Measurements from ENCODE around the gene FAM120A. TPM values are rescaled to one million over a fixed set of nuclear protein-coding genes. Genes with fewer than 3 reads are reported as not detected.

FAM120A gene
- total RNA-seq, 1 experiment from 2014 or later: 89.6 TPM

GRCh38 chr9:93463638-93464248 is 12.3 kb downstream of the FAM120A start:
- ATAC-seq (no peak), DNase-seq (no peak)
- no peak overlapping the region for H3K4me3 ChIP-seq (ENCODE audit: low read length)
- H3F3A ChIP-seq (ENCODE audit: low read length, unreplicated experiment): no peaks in the 10 kb centered on the region
- no TSS peak for BruUV-seq (replicated peaks)
- peaks cover 32% of the 10 kb centered on the region for H3K4me1 ChIP-seq (ENCODE audit: insufficient read depth, low read length)
- no peak overlapping the region for H3K4me2 ChIP-seq (ENCODE audit: low read length)
- peaks cover 100% of the 10 kb centered on the region for H3K79me2 ChIP-seq (ENCODE audit: low read length)
- CTCF ChIA-PET: no interaction called here
- H2AFZ ChIP-seq (ENCODE audit: low read length): no peak overlapping the region
- TF ChIP-seq EZH2phosphoT487 (IDR thresholded peaks at IDR 0.05; ENCODE audit: borderline replicate concordance, low read length): no peak
- TF ChIP-seq EZH2 (IDR thresholded peaks at IDR 0.05; ENCODE audit: low read length, unreplicated experiment): no peak
- POLR2A ChIA-PET (ENCODE audit: unreplicated experiment): no interaction called here
- H3K27ac ChIP-seq (ENCODE audit: low read length): no peak overlapping the region
- H4K20me1 ChIP-seq (ENCODE audit: low read length): peaks cover 40% of the 10 kb centered on the region
- H3K9me2 ChIP-seq (replicated peaks; ENCODE audit: low read length): no peaks in the 10 kb centered on the region
- intact Hi-C loops (cut with micrococcal nuclease): no loop called here
- no peaks in the 10 kb centered on the region for H3K9me3 ChIP-seq (ENCODE audit: low read length)
- no peak overlapping the region for H3K9ac ChIP-seq (ENCODE audit: low read length)
- no peaks in the 10 kb centered on the region for H3K27me3 ChIP-seq (ENCODE audit: low read length)
- no peaks in the 10 kb centered on the region for H3K36me3 ChIP-seq (ENCODE audit: low read depth, low read length)

DNA sequence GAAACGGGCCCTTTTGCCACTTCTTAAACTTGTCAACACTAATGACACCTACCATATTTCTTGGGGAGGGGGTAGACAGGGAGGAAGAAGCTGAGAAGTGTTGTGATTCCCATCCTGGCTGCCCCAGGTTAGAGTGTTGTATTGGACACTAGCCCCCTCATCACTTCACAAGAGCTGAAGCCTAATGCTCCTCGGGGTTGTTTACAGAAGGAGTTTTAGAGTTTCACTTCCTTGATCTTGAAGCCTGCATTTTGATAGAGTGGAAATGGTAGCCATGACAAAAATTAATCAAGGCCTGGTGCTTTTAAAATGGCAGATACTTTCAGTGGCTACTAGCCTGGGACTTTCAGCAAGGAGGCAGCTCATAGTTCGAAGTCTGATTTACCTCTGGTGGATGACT is 12.9 kb downstream of the FAM120A start:
- peaks cover 26% of the 10 kb centered on the region for H3K4me1 ChIP-seq (ENCODE audit: insufficient read depth, low read length)
- H3K9me2 ChIP-seq (replicated peaks; ENCODE audit: low read length): no peaks in the 10 kb centered on the region
- no peak overlapping the region for H3K27ac ChIP-seq (ENCODE audit: low read length)
- POLR2A ChIA-PET (ENCODE audit: unreplicated experiment): no interaction called here
- no peaks in the 10 kb centered on the region for H3K27me3 ChIP-seq (ENCODE audit: low read length)
- H3K36me3 ChIP-seq (ENCODE audit: low read depth, low read length): no peaks in the 10 kb centered on the region
- intact Hi-C loops (cut with micrococcal nuclease): no loop called here
- H3K79me2 ChIP-seq (ENCODE audit: low read length): peaks cover 100% of the 10 kb centered on the region
- DNase-seq (no peak), ATAC-seq (no peak)
- no peaks in the 10 kb centered on the region for H3F3A ChIP-seq (ENCODE audit: low read length, unreplicated experiment)
- H3K4me2 ChIP-seq (ENCODE audit: low read length): no peak overlapping the region
- TF ChIP-seq EZH2phosphoT487 (IDR thresholded peaks at IDR 0.05; ENCODE audit: borderline replicate concordance, low read length) (no peak), EZH2 (IDR thresholded peaks at IDR 0.05; ENCODE audit: low read length, unreplicated experiment) (no peak), CTCF (conservative IDR thresholded peaks at IDR 0.05; ENCODE audit: low read depth, low read length) (no peak)
- H3K9ac ChIP-seq (ENCODE audit: low read length): no peak overlapping the region
- CTCF ChIA-PET: no interaction called here
- no peaks in the 10 kb centered on the region for H3K9me3 ChIP-seq (ENCODE audit: low read length)
- H4K20me1 ChIP-seq (ENCODE audit: low read length): peaks cover 39% of the 10 kb centered on the region
- no TSS peak for BruUV-seq (replicated peaks)
- no peak overlapping the region for H3K4me3 ChIP-seq (ENCODE audit: low read length)
- H2AFZ ChIP-seq (ENCODE audit: low read length): no peak overlapping the region

DNA sequence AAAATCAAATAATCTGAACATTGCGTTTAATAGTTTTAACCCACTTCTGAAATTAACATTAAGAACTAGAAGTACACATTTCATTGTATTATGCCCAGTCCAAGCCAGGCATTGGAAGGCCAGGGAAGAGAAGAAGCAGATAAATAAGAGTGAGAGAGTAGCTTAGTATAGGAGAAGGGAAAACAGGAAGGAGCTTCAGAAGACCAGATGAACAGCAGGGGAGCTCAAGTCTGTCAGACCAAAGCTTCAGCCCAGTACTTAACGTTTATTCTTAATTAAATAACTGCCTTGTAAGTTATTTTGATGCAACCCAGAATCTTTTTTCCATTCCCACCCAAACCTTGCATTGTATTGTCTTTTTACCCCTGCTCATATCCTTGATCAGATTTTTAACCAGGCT is 13.4 kb downstream of the FAM120A start:
- Histone ChIP-seq H3K9ac (ENCODE audit: low read length) (no peak overlapping the region), H3K9me3 (ENCODE audit: low read length) (no peaks in the 10 kb centered on the region), H3K4me3 (ENCODE audit: low read length) (no peak overlapping the region), H3K4me2 (ENCODE audit: low read length) (no peak overlapping the region), H3K27me3 (ENCODE audit: low read length) (no peaks in the 10 kb centered on the region), H3K9me2 (replicated peaks; ENCODE audit: low read length) (no peaks in the 10 kb centered on the region), H3K36me3 (ENCODE audit: low read depth, low read length) (no peaks in the 10 kb centered on the region), H3F3A (ENCODE audit: low read length, unreplicated experiment) (no peaks in the 10 kb centered on the region), H4K20me1 (ENCODE audit: low read length) (peaks cover 39% of the 10 kb centered on the region), H3K4me1 (ENCODE audit: insufficient read depth, low read length) (peaks cover 25% of the 10 kb centered on the region), H2AFZ (ENCODE audit: low read length) (no peak overlapping the region), H3K79me2 (ENCODE audit: low read length) (peaks cover 100% of the 10 kb centered on the region), H3K27ac (ENCODE audit: low read length) (no peak overlapping the region)
- TF ChIP-seq CTCF (conservative IDR thresholded peaks at IDR 0.05; ENCODE audit: low read depth, low read length) (no peak), EZH2 (IDR thresholded peaks at IDR 0.05; ENCODE audit: low read length, unreplicated experiment) (no peak), EZH2phosphoT487 (IDR thresholded peaks at IDR 0.05; ENCODE audit: borderline replicate concordance, low read length) (no peak)
- no TSS peak for BruUV-seq (replicated peaks)
- ChIA-PET CTCF (no interaction called here), POLR2A (ENCODE audit: unreplicated experiment) (no interaction called here)
- DNase-seq (no peak), ATAC-seq (no peak)
- intact Hi-C loops (cut with micrococcal nuclease): no loop called here

Measured in PC-3 (cell line).